ENCODE measurements around the gene CLASP1.

DNA sequence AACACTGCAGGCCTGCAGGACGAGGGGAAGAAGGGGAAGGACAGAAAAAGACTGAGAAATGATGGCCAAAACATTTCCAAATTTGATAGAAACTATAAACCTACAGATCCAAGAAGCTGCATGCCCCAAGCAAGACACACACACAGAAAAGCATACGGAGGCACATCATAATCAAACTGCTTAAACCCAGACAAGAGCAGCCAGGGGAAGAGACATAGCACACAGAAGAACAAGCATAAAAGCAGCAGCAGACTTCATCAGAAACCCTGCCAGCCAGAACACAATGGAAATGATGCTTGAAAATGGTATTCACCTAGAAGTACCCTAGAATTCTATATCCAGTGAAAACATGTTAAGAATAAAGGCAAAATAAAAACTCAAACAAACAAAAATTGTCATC lies 175.8 kb downstream of the CLASP1 start:
- TF ChIP-seq CTCF (IDR thresholded peaks at IDR 0.05; ENCODE audit: low read length) = no peak
- no peak for TF ChIP-seq EZH2 (IDR thresholded peaks at IDR 0.05; ENCODE audit: borderline replicate concordance, low read length)

Data from OCI-LY1 (cell line).